ENCODE measurements around the gene GHITM.

The GHITM gene

DNA sequence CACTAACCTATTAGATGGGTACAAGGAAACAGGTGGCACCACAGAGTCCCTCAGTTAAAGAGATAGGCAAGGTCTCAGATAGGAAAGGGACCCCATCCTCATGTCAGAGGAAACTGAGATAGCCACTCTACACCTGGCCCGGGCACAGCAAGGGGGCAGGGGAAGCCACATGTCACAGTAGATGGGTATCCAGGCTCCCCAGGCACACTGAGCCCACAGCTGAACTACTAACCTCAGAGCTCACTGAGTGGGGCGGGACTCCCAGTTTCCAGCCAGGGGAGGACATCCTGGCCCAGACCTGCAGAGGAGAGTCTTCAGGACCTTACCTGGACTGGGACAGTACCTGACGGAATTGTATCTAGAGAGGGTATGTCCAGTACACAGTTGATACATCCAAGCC lies 51.3 kb downstream of the GHITM start:
- TF ChIP-seq, protein P1, sequence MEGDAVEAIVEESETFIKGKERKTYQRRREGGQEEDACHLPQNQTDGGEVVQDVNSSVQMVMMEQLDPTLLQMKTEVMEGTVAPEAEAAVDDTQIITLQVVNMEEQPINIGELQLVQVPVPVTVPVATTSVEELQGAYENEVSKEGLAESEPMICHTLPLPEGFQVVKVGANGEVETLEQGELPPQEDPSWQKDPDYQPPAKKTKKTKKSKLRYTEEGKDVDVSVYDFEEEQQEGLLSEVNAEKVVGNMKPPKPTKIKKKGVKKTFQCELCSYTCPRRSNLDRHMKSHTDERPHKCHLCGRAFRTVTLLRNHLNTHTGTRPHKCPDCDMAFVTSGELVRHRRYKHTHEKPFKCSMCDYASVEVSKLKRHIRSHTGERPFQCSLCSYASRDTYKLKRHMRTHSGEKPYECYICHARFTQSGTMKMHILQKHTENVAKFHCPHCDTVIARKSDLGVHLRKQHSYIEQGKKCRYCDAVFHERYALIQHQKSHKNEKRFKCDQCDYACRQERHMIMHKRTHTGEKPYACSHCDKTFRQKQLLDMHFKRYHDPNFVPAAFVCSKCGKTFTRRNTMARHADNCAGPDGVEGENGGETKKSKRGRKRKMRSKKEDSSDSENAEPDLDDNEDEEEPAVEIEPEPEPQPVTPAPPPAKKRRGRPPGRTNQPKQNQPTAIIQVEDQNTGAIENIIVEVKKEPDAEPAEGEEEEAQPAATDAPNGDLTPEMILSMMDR (IDR thresholded peaks at IDR 0.05; ENCODE audit: low read depth, low read length, missing control alignments), result no peak
- no peak overlapping the region for H3K4me3 ChIP-seq (replicated peaks; ENCODE audit: low read depth, low read length)
- DNase-seq (ENCODE audit: extremely low read depth, low read depth), result no peak

DNA sequence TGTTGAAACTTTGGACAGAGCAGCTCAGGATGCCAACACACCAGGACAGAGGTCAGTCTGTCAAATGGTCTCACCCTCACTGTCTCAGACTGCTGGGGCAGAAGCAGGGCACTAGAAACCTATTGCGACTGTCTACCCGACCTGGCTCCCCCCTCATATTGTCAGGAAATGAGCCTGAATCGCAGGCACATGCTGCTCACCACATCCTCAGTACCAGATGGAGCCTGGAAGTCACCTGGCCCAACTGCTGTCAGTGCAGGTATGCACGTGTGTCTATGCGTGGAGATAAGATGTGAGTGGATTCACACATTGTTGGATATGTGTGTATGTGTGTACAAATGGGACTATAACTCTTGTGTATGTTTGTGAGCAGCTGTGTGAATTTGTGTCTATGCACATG lies 51.8 kb downstream of the GHITM start:
- TF ChIP-seq, protein P1 (IDR thresholded peaks at IDR 0.05; ENCODE audit: low read depth, low read length, missing control alignments), result no peak
- no peak overlapping the region for H3K4me3 ChIP-seq (replicated peaks; ENCODE audit: low read depth, low read length)
- DNase-seq (ENCODE audit: extremely low read depth, low read depth), result no peak

DNA sequence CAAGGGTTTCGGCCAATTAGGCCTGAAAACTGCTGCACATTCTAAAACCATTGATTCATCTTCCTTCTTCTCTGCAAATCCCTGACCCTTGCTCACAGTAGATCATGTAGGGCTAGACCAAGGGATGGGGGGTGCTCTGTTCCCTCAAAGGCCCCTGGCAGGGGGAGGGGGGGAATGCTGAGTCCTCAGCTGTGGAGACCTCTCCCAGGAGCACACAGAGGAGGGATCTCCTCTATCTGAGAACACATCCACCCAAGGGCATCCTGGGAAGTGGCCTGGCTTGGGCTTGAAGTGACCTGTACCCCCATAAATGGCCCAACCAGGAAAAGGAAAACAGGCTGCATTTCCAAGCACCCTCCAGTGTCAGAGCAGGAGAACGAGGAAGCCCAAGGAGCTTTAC lies 54.0 kb downstream of the GHITM start:
- no peak overlapping the region for H3K4me3 ChIP-seq (replicated peaks; ENCODE audit: low read depth, low read length)
- TF ChIP-seq, protein P1 (IDR thresholded peaks at IDR 0.05; ENCODE audit: low read depth, low read length, missing control alignments), result no peak
- no peak for DNase-seq (ENCODE audit: extremely low read depth, low read depth)

DNA sequence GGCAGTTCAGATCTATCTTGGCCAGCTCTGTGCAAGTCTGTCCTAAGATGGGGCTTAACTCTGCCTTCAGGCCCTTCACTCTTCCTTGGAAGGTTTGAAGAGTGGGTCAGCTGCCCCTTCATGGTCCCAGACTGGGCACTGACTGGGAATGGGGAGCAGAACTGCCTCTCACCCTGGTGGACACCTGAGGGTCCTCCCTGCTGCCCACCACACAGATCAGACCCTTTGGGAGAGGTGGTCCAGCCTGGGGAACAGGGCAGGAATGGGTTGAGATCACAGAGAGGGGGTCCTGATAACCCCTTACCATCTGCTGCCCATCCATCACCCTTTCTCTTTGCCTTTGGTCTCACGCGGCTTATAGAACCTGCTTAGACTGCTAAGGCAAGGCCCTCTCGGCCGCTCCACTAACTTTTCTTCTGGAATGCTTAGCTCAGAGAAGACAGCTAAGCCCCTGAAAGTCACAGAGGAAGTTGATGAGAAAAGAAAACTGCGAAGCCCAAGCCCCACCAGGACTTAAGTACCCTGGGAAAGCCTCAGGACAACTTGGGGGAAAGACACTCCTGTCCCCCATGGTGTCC lies 54.6 kb downstream of the GHITM start:
- no peak for DNase-seq (ENCODE audit: extremely low read depth, low read depth)
- TF ChIP-seq, protein P1 (IDR thresholded peaks at IDR 0.05; ENCODE audit: low read depth, low read length, missing control alignments), result no peak
- H3K4me3 ChIP-seq (replicated peaks; ENCODE audit: low read depth, low read length), result no peak overlapping the region

DNA sequence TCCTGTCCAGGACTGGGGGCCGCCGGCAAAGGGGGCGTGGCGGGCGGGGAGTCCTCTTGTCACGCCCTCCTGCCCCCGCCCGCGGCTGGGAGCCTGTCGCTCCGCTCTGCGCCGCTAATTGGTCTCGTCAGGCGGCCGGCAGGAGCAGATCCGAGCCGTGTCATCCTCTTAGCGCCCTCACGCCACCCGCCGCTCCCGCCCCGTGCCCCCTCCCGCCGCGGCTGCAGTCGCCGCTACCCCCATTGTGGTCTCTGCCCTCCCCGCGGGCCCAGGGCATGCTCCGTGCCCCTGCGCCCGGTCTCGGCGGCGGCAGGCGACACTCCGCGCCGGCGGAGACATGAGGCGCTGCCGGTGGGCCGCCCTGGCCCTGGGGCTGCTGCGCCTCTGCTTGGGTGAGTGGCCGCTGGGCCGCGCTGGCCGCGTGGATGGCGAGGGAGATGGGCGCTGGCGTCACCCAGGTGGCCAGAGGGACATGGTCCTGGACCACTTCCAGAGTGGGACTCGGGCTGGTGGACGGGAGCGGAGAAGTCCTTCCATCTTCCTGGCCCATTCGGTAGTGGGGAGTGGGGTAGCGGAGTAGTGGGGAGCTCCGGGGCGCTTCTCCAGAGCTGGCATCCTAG lies 55.2 kb downstream of the GHITM start, which contains the start of gene CDHR1:
TSS of gene CDHR1 (plus strand) at position 114 of the 620 bp plus-strand sequence. CDS start at position 338, 224 bp downstream.
- TF ChIP-seq, protein P1 (IDR thresholded peaks at IDR 0.05; ENCODE audit: low read depth, low read length, missing control alignments), result no peak
- no peak within 1 kb of the TSS for H3K4me3 ChIP-seq (replicated peaks; ENCODE audit: low read depth, low read length)
- DNase-seq (ENCODE audit: extremely low read depth, low read depth), result no peak

DNA sequence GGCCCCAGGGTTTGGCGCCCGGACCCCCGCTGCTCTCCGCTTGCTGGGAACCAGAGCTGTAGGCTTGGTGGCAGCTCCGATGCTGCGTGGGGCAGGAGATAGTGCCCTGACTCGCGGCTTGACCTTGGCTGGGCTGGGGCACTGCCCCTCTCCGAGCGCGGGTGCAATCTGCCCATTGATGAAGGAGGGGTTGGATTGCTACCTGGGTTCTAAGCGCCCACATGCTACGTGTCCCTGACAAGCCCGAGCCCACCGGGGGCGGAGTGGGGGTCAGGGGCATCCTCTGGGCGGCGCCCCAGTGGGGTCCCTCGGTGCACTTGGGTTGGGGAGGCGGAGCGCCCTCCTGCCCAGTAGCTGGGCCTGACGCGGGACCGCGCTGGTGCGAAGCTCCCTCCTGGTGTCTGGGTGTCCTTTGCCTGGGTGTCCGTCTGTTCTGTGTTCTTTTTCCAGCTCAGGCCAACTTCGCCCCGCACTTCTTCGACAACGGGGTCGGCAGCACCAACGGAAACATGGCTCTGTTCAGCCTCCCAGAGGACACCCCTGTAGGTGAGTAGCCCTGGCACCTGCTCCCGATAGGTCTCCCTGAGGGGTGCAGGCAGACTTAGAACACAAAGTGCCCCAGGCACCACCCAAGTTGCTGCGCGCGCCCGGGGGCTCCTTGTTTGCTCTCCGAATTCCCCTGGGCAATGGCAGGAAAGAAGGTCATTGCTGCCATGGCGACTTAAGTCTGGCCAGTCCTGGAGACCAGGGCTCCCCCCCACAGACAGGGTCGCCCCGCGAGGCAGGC lies 55.9 kb downstream of the GHITM start:
- no peak overlapping the region for H3K4me3 ChIP-seq (replicated peaks; ENCODE audit: low read depth, low read length)
- TF ChIP-seq, protein P1 (IDR thresholded peaks at IDR 0.05; ENCODE audit: low read depth, low read length, missing control alignments), result no peak
- no peak for DNase-seq (ENCODE audit: extremely low read depth, low read depth)

Measured in HFF-Myc (cell line).